Endodermal cell (in vitro differentiated cells): ENCODE data around the gene LYST. TPM values are rescaled to one million over a fixed set of nuclear protein-coding genes. Genes with fewer than 3 reads are reported as not detected.

Experiments used
- DNase-seq: peaks from one replicate; pipeline ENCODE4 v3.0.0-alpha.2; 2017
- H3K27ac ChIP-seq: 2 replicates; pipeline ENCODE4 v1.5.1; 2013; ENCODE audit warnings: mild to moderate bottlenecking, low read depth, low read length, moderate library complexity
- H3K27me3 ChIP-seq: 2 replicates; pipeline ENCODE4 v1.6.1; 2013; ENCODE audit warnings: mild to moderate bottlenecking, low read length, moderate library complexity; ENCODE audit not compliant: insufficient read depth, control insufficient read depth, poor library complexity, severe bottlenecking
- H3K36me3 ChIP-seq: 2 replicates; pipeline ENCODE4 v1.7.0; 2013; ENCODE audit warnings: mild to moderate bottlenecking, low read length, moderate library complexity; ENCODE audit not compliant: control insufficient read depth, insufficient read depth
- H3K4me1 ChIP-seq: one replicate; pipeline ENCODE4 v1.7.0; 2013; ENCODE audit warnings: low read length; ENCODE audit not compliant: control insufficient read depth, insufficient read depth
- H3K4me3 ChIP-seq: 2 replicates; pipeline ENCODE4 v1.5.1; 2013; ENCODE audit warnings: mild to moderate bottlenecking, low read length, moderate library complexity
- H3K9ac ChIP-seq: 2 replicates; pipeline ENCODE4 v1.6.1; 2013; ENCODE audit warnings: mild to moderate bottlenecking, low read length, moderate library complexity; ENCODE audit not compliant: poor library complexity, severe bottlenecking; ENCODE audit errors: extremely low read depth
- H3K9me3 ChIP-seq: 2 replicates; pipeline ENCODE4 v1.6.1; 2013; ENCODE audit warnings: mild to moderate bottlenecking, low read length, moderate library complexity; ENCODE audit not compliant: control insufficient read depth
- H3K27ac Mint-ChIP-seq: 2 replicates; pipeline ENCODE4 v1.8.0; 2020; ENCODE audit warnings: mixed read lengths
- H3K27me3 Mint-ChIP-seq: 2 replicates; pipeline ENCODE4 v1.8.0; 2021; ENCODE audit warnings: mild to moderate bottlenecking, mixed read lengths; ENCODE audit not compliant: insufficient read depth
- H3K36me3 Mint-ChIP-seq: 2 replicates; pipeline ENCODE4 v1.8.0; 2020; ENCODE audit warnings: low read depth, mixed read lengths
- H3K4me1 Mint-ChIP-seq: 2 replicates; pipeline ENCODE4 v1.8.0; 2020; ENCODE audit warnings: mixed read lengths
- H3K4me3 Mint-ChIP-seq: 2 replicates; pipeline ENCODE4 v1.8.0; 2020; ENCODE audit warnings: mild to moderate bottlenecking, moderate library complexity, mixed read lengths
- H3K9me3 Mint-ChIP-seq: 2 replicates; pipeline ENCODE4 v1.8.0; 2020; ENCODE audit warnings: mild to moderate bottlenecking, mixed read lengths
- WGBS, 2 experiments: methylation state at CpG; one replicate each; pipeline versions ENCODE4 v1.1.5 to v1.1.7; 2013; ENCODE audit warnings: missing lambda C conversion rate in 2 of 2, mixed read lengths in 1 of 2; ENCODE audit not compliant: insufficient coverage in 1 of 2, insufficient read length in 1 of 2; 5-methylcytosine and 5-hydroxymethylcytosine counted together
- total RNA-seq, 2 donors: library from RNA; stranded (reverse); fragmentation: NEBNext Ultra II Directional in 1 of 2; extraction: Animal tissue kit (Norgen Biotek cat#: 25700) in 1 of 2; gene quantifications; 2 replicates in 1 of 2; 3 replicates in 1 of 2; pipeline ENCODE4 v1.2.1, GENCODE V29; 2021
- TF ChIP-seq, protein P1 (sequence below): fragments of 200-600 bp; sonication (generic); conservative IDR thresholded peaks from 2 replicates; pipeline ENCODE4 v1.5.0; 2021; ENCODE audit warnings: antibody characterized with exemption, mild to moderate bottlenecking

LYST gene
- total RNA-seq, 2 donors from 2014 or later = 2.5 to 6.8 TPM

DNA sequence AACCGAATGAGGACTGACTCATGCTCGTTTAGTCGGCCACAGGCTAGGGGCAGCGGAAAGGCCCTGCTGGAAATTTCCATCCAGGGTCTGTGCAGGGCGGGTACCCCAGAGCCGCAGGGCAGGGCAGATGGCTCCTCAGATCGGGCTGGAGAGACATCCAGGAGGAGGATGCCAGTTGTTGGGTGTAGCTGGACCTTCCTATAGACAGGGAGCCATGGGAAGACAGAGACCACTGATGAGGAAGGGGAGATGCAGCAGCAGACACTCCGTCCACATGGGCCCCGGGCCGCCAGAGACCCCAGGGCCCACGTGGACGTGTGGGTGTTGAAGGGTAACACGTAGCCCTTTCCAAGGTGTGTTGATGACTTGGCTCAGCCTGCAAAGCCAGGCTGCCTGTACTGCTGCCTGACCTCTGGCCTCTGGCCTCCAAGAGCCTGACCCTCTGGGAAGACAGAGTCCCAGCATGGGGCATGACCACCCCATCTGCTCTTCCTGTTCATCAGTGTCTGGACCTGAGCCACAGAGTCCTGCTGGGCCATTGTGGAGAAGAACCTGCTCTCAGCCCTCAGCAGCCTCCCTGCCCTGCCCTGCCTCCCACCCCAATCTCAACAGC lies 221.9 kb downstream of the LYST start:
- peaks cover 6% of the 10 kb centered on the region for H3K4me1 ChIP-seq
- DNase-seq = no peak

DNA sequence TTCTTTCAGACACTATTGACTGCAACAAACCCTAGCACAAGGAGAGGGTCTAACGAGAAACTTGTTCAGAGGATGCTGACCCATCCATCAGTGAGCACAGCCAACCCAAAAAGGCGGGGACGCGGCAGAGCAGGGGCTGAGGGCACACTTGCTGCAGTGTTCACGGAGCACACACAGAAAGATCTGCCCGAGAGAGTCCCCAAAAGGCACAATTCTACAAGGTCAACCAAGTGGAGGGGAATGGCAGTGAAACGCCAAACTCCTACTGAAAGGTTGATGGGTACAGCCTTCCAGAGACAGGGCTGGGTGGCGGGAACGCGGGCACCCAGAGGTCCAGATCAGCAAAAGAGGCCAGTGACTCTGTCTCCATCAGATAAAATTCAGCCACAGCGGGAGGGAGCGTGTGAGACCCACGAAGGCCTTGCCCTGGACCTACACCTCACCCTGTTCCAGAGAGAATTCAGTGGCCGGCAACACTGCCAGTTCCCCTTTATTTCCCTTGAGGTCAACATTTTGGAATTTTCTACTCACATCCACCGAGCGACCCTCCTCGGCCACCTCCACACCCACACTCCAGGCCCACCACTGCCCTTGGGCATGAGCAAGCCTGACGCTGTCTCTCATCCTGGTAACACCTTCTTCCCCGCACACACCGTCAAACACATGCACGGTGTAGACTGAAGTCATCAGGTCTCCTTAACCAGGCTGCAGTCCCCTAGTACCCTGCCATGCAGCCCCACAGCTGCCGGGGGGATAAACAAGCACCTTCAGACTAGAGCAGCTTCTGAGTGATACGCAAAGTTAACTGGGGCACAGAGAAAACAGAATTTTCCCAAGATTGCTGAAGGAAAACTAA lies 222.6 kb downstream of the LYST start:
- no peak overlapping the region for H3K4me3 ChIP-seq
- WGBS, 2 experiments = 93 to 96% methylated on average over 20 to 23 of the region's 23 CpGs
- TF ChIP-seq, protein P1, sequence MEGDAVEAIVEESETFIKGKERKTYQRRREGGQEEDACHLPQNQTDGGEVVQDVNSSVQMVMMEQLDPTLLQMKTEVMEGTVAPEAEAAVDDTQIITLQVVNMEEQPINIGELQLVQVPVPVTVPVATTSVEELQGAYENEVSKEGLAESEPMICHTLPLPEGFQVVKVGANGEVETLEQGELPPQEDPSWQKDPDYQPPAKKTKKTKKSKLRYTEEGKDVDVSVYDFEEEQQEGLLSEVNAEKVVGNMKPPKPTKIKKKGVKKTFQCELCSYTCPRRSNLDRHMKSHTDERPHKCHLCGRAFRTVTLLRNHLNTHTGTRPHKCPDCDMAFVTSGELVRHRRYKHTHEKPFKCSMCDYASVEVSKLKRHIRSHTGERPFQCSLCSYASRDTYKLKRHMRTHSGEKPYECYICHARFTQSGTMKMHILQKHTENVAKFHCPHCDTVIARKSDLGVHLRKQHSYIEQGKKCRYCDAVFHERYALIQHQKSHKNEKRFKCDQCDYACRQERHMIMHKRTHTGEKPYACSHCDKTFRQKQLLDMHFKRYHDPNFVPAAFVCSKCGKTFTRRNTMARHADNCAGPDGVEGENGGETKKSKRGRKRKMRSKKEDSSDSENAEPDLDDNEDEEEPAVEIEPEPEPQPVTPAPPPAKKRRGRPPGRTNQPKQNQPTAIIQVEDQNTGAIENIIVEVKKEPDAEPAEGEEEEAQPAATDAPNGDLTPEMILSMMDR = no peak
- H3K27ac ChIP-seq = no peak overlapping the region
- H3K36me3 ChIP-seq = no peaks in the 10 kb centered on the region
- H3K27me3 Mint-ChIP-seq = peaks cover 28% of the 10 kb centered on the region
- H3K4me1 ChIP-seq = peaks cover 6% of the 10 kb centered on the region
- no peaks in the 10 kb centered on the region for H3K9me3 Mint-ChIP-seq
- H3K36me3 Mint-ChIP-seq = no peaks in the 10 kb centered on the region
- DNase-seq = no peak
- no peak overlapping the region for H3K4me3 Mint-ChIP-seq
- no peak overlapping the region for H3K27ac Mint-ChIP-seq
- H3K9me3 ChIP-seq = no peaks in the 10 kb centered on the region
- peaks cover 38% of the 10 kb centered on the region for H3K27me3 ChIP-seq
- H3K9ac ChIP-seq = no peak overlapping the region
- H3K4me1 Mint-ChIP-seq = peaks cover 40% of the 10 kb centered on the region

More for the DNA sequence above, 221.9 kb downstream of the LYST start:
- Histone ChIP-seq H3K9me3 (no peaks in the 10 kb centered on the region), H3K27me3 (peaks cover 41% of the 10 kb centered on the region), H3K36me3 (no peaks in the 10 kb centered on the region), H3K9ac (no peak overlapping the region), H3K27ac (no peak overlapping the region), H3K4me3 (no peak overlapping the region)
- WGBS, 2 experiments = 88 to 91% methylated on average over 12 to 13 of the region's 13 CpGs
- Mint-ChIP-seq H3K36me3 (no peaks in the 10 kb centered on the region), H3K9me3 (no peaks in the 10 kb centered on the region), H3K27ac (no peak overlapping the region), H3K4me1 (peaks cover 40% of the 10 kb centered on the region), H3K4me3 (no peak overlapping the region), H3K27me3 (peaks cover 28% of the 10 kb centered on the region)
- TF ChIP-seq, protein P1 = no peak

DNA sequence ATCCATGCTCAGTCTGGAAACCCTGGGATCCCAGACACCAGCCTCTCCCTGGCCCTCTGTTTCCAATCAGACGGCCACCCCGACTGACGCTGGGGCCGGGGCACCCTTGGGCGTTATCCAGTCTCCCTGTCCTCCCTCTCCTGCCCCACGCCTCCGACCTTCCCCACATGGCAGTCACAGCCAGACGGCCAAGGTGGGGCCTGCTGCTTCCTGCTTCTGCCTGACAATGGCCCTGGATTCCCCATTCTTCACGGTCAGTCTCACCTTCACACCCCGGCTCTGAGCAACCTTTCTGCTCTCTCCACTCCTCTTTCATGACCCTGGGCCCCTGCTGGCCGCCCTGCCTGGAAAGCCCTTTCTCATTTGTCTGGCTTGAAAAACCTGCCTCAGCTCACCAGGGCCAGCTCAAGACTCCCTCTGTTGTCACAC lies 223.7 kb downstream of the LYST start:
- peak; percentile 95 for DNase-seq
- Mint-ChIP-seq H3K9me3 (no peaks in the 10 kb centered on the region), H3K4me3 (no peak overlapping the region), H3K27ac (peak overlapping the region; percentile 46), H3K27me3 (peaks cover 20% of the 10 kb centered on the region), H3K4me1 (peaks cover 29% of the 10 kb centered on the region), H3K36me3 (no peaks in the 10 kb centered on the region)
- Histone ChIP-seq H3K27me3 (peaks cover 28% of the 10 kb centered on the region), H3K4me1 (peaks cover 6% of the 10 kb centered on the region), H3K4me3 (no peak overlapping the region), H3K36me3 (no peaks in the 10 kb centered on the region), H3K27ac (peak overlapping the region; percentile 32), H3K9me3 (no peaks in the 10 kb centered on the region), H3K9ac (no peak overlapping the region)
- WGBS, 2 experiments = 31 to 41% methylated on average over 8 to 11 of the region's 11 CpGs
- TF ChIP-seq, protein P1 = peak; percentile 47
